GM12878 (cell line): Measurements from ENCODE around the gene ZXDC. TPM values are rescaled to one million over a fixed set of nuclear protein-coding genes. Genes with fewer than 3 reads are reported as not detected.

Experiments used
- ATAC-seq: fragments of 200-7000 bp; cut with Tn5 transposase; 3 replicates; pipeline ENCODE4 v1.9.1; 2020; ENCODE audit warnings: mild to moderate bottlenecking, moderate library complexity
- BruUV-seq: library from RNA; stranded (reverse); fragments of 400-500 nt; replicated peaks from 2 replicates; lab custom pipeline; 2021; lab: Mats Ljungman, UMichigan
- CTCF ChIA-PET: fragments of 300-600 bp; sonication (Branson Sonifier 250); formaldehyde crosslinking; extraction: SDS; loops from one replicate; lab custom pipeline; 2021; ENCODE audit warnings: inconsistent platforms; lab: Yijun Ruan, JAX
- POLR2A ChIA-PET: fragments of 350-600 bp; formaldehyde crosslinking; extraction: SDS; loops from one replicate; lab custom pipeline; 2021; ENCODE audit warnings: inconsistent platforms; lab: Charles Lee
- RAD21 ChIA-PET: fragments of 300-600 bp; sonication (Branson Sonifier 250); formaldehyde crosslinking; loops from one replicate; lab custom pipeline; 2023; ENCODE audit warnings: antibody characterized with exemption; ENCODE audit not compliant: unreplicated experiment; lab: Charles Lee
- SMC1A ChIA-PET: fragments of 300-600 bp; sonication (Branson Sonifier 250); formaldehyde crosslinking; loops from one replicate; lab custom pipeline; 2023; ENCODE audit not compliant: unreplicated experiment, uncharacterized antibody; lab: Charles Lee
- DNase-seq: peaks from one replicate; pipeline ENCODE4 v3.0.0-alpha.2; 2011; ENCODE audit warnings: low read depth, low spot score
- FAIRE-seq: peaks from 3 replicates; lab custom pipeline; 2011; peaks lifted over from hg19 to GRCh38; lab: Jason Lieb, UNC
- H2AFZ ChIP-seq: 2 replicates; pipeline ENCODE4 v1.6.0; 2011; ENCODE audit warnings: low read depth, low read length, control low read depth; ENCODE audit not compliant: control insufficient read depth
- H3K27ac ChIP-seq: 2 replicates; pipeline ENCODE4 v1.5.1; 2011; ENCODE audit warnings: control low read depth; ENCODE audit not compliant: control insufficient read depth, insufficient read depth
- H3K27me3 ChIP-seq, 2 experiments: replicated peaks in 1 of 2; 2 replicates each; pipeline versions ENCODE4 v1.6.0 to v1.6.1; 2011; ENCODE audit warnings: low read length in 1 of 2; ENCODE audit not compliant: control insufficient read depth in 2 of 2, insufficient read depth in 2 of 2
- H3K36me3 ChIP-seq, 2 experiments: 2 replicates each; pipeline ENCODE4 v1.5.1; 2011; ENCODE audit warnings: low read length in 1 of 2; ENCODE audit not compliant: control insufficient read depth in 2 of 2, insufficient read depth in 2 of 2
- H3K4me1 ChIP-seq: 2 replicates; pipeline ENCODE4 v1.6.1; 2011; ENCODE audit warnings: mild to moderate bottlenecking, low read length, moderate library complexity, mixed read lengths; ENCODE audit not compliant: control insufficient read depth, insufficient read depth
- H3K4me2 ChIP-seq: 2 replicates; pipeline ENCODE4 v1.6.0; 2011; ENCODE audit warnings: control low read depth; ENCODE audit not compliant: control insufficient read depth, insufficient read depth
- H3K4me3 ChIP-seq: fragments of 200-600 bp; sonication (generic); 2 replicates; pipeline ENCODE4 v1.5.1; 2016
- H3K79me2 ChIP-seq: 2 replicates; pipeline ENCODE4 v1.6.0; 2011; ENCODE audit warnings: low read length; ENCODE audit not compliant: control insufficient read depth, insufficient read depth
- H3K9ac ChIP-seq: 2 replicates; pipeline ENCODE4 v1.8.0; 2011; ENCODE audit warnings: low read length, control low read depth, mixed read lengths; ENCODE audit not compliant: control insufficient read depth, insufficient read depth
- H3K9me3 ChIP-seq: replicated peaks from 3 replicates; pipeline ENCODE4 v1.5.1; 2011; ENCODE audit warnings: mild to moderate bottlenecking, low read length; ENCODE audit not compliant: control insufficient read depth, insufficient read depth
- H4K20me1 ChIP-seq: 2 replicates; pipeline ENCODE4 v1.6.0; 2011; ENCODE audit not compliant: control insufficient read depth, insufficient read depth
- BHLHE40 ChIP-seq, 2 experiments: fragments of 450-650 bp in 1 of 2; IDR thresholded peaks; 2 replicates each; pipeline ENCODE4 v1.6.1; 2011 to 2017; ENCODE audit warnings: low read depth in 2 of 2, borderline replicate concordance in 1 of 2, improper control_type of control experiment in 1 of 2, low read length in 1 of 2, mild to moderate bottlenecking in 1 of 2
- CREM ChIP-seq: IDR thresholded peaks from 2 replicates; pipeline ENCODE4 v1.6.1; 2014; ENCODE audit warnings: antibody characterized with exemption, low read depth
- EP300 ChIP-seq, 2 experiments: fragments of 150-350 bp in 1 of 2; IDR thresholded peaks; 2 replicates each; pipeline ENCODE4 v1.6.1; 2011 to 2012; ENCODE audit warnings: low read depth in 2 of 2, low read length in 2 of 2, borderline replicate concordance in 1 of 2, improper control_type of control experiment in 1 of 2, inconsistent platforms in 1 of 2; ENCODE audit not compliant: control insufficient read depth in 1 of 2
- FOS ChIP-seq: IDR thresholded peaks from 3 replicates; pipeline ENCODE4 v1.6.1; 2011; ENCODE audit warnings: borderline replicate concordance; ENCODE audit not compliant: insufficient read length; ENCODE audit errors: extremely low read depth
- FOXM1 ChIP-seq: IDR thresholded peaks from 2 replicates; pipeline ENCODE4 v1.6.1; 2012; ENCODE audit warnings: low read depth, mild to moderate bottlenecking, inconsistent platforms, low read length, moderate library complexity
- GATAD2B ChIP-seq: fragments of 450-650 bp; conservative IDR thresholded peaks from 2 replicates; pipeline ENCODE4 v1.6.1; 2017; ENCODE audit warnings: low read depth, mild to moderate bottlenecking, moderate library complexity
- MAX ChIP-seq: IDR thresholded peaks from 2 replicates; pipeline ENCODE4 v1.6.1; 2012; ENCODE audit warnings: low read depth, low read length, improper control_type of control experiment
- MTA2 ChIP-seq: fragments of 450-650 bp; IDR thresholded peaks from 2 replicates; pipeline ENCODE4 v1.6.1; 2016; ENCODE audit warnings: low read depth, mild to moderate bottlenecking, moderate library complexity
- NFYB ChIP-seq: IDR thresholded peaks from 2 replicates; pipeline ENCODE4 v1.6.1; 2011; ENCODE audit warnings: low read depth, mild to moderate bottlenecking, low read length, improper control_type of control experiment, moderate library complexity; ENCODE audit not compliant: insufficient read depth
- NKRF ChIP-seq: fragments of 450-650 bp; conservative IDR thresholded peaks from 2 replicates; pipeline ENCODE4 v1.6.1; 2017; ENCODE audit warnings: mild to moderate bottlenecking, moderate library complexity
- NRF1 ChIP-seq: conservative IDR thresholded peaks from 2 replicates; pipeline ENCODE4 v1.6.1; 2011; ENCODE audit warnings: mild to moderate bottlenecking, low read depth, low read length, improper control_type of control experiment
- PML ChIP-seq: IDR thresholded peaks from 2 replicates; pipeline ENCODE4 v1.6.1; 2012; ENCODE audit warnings: low read length, inconsistent platforms
- RB1 ChIP-seq: fragments of 450-650 bp; formaldehyde crosslinking; IDR thresholded peaks from 2 replicates; pipeline ENCODE4 v1.6.1; 2017; ENCODE audit warnings: mild to moderate bottlenecking, borderline replicate concordance
- SP1 ChIP-seq: IDR thresholded peaks from one replicate; pipeline ENCODE4 v1.6.1; 2011; ENCODE audit warnings: low read depth, low read length
- SUPT20H ChIP-seq: IDR thresholded peaks from 2 replicates; pipeline ENCODE4 v1.6.1; 2011; ENCODE audit warnings: low read depth, mild to moderate bottlenecking, low read length, moderate library complexity, borderline replicate concordance; ENCODE audit not compliant: control insufficient read depth
- YBX1 ChIP-seq: fragments of 450-650 bp; IDR thresholded peaks from 2 replicates; pipeline ENCODE4 v1.6.1; 2016; ENCODE audit warnings: antibody characterized with exemption
- WGBS: methylation state at CpG from one replicate; pipeline ENCODE4 v1.1.6; 2016; ENCODE audit warnings: low lambda C conversion rate; ENCODE audit not compliant: insufficient replicate concordance, insufficient coverage; ENCODE audit errors: missing lambda C conversion rate; 5-methylcytosine and 5-hydroxymethylcytosine counted together
- in situ Hi-C: fragments of 300-500 bp; cut with MboI; formaldehyde crosslinking; loops from 9 replicates; pipeline ENCODE4 v1.14.3; 2018; ENCODE audit warnings: mixed read lengths
- intact Hi-C: fragments of 100-400 bp; cut with micrococcal nuclease; formaldehyde crosslinking; loops from one replicate; pipeline ENCODE4 v1.14.2; 2022; ENCODE audit not compliant: unreplicated experiment
- polyA plus RNA-seq, 11 experiments: library from polyadenylated mRNA; depleted of rRNA in 4 of 11; unstranded in 6 of 11; stranded (reverse) in 5 of 11; fragments of >200 nt; fragmentation: Nextera tagmentation in 4 of 11; fragmentation: Illumina TruSeq in 1 of 11; extraction: Ambion mirVana in 4 of 11; extraction: Trizol in 1 of 11; gene quantifications; 1 replicate in 1 of 11; 2 replicates in 10 of 11; pipeline versions ENCODE4 v1.2.1 to v1.2.3, GENCODE V29; 2011 to 2016; ENCODE audit warnings: inconsistent platforms in 2 of 11, missing spikeins in 2 of 11, low read depth in 1 of 11
- total RNA-seq, 4 experiments: library from RNA; depleted of rRNA in 3 of 4; stranded (reverse); fragments of >200 nt in 3 of 4; fragmentation: Illumina TruSeq in 1 of 4; extraction: Trizol in 1 of 4; gene quantifications; 2 replicates each; pipeline versions ENCODE4 v1.2.1 to v1.2.3, GENCODE V29; 2013 to 2021
- TF ChIP-seq, protein P1 (sequence below): fragments of 150-350 bp; IDR thresholded peaks from 2 replicates; pipeline ENCODE4 v1.6.1; 2014; ENCODE audit warnings: mild to moderate bottlenecking, low read depth, low read length
- TF ChIP-seq, protein P2 (sequence below): IDR thresholded peaks from 2 replicates; pipeline ENCODE4 v1.6.1; 2011; ENCODE audit warnings: low read depth, low read length, improper control_type of control experiment, borderline replicate concordance

ZXDC gene
- total and polyA plus RNA-seq, 10 of the 15 experiments (the other 5 are each of a cell fraction or from before 2014, with no cell fraction given): 0.72 to 15.3 (median 8.5) TPM

GRCh38 chr3:126479642-126480041, 4.0 kb upstream of the ZXDC start:
- H3K4me3 ChIP-seq: no peak overlapping the region
- SMC1A ChIA-PET: no interaction called here
- BruUV-seq: no TSS peak
- RAD21 ChIA-PET: no interaction called here
- no peaks in the 10 kb centered on the region for H3K27me3 ChIP-seq
- FAIRE-seq (no peak), ATAC-seq (no peak)
- H3K9ac ChIP-seq: no peak overlapping the region
- H3K79me2 ChIP-seq: peaks cover 5% of the 10 kb centered on the region
- H3K4me1 ChIP-seq: no peaks in the 10 kb centered on the region
- in situ Hi-C loops: loop anchor here (10.0 kb wide), 1 partner anchor 565 kb away; no protein-coding TSS in a partner anchor
- no peak overlapping the region for H3K27ac ChIP-seq
- TF ChIP-seq, protein P1, sequence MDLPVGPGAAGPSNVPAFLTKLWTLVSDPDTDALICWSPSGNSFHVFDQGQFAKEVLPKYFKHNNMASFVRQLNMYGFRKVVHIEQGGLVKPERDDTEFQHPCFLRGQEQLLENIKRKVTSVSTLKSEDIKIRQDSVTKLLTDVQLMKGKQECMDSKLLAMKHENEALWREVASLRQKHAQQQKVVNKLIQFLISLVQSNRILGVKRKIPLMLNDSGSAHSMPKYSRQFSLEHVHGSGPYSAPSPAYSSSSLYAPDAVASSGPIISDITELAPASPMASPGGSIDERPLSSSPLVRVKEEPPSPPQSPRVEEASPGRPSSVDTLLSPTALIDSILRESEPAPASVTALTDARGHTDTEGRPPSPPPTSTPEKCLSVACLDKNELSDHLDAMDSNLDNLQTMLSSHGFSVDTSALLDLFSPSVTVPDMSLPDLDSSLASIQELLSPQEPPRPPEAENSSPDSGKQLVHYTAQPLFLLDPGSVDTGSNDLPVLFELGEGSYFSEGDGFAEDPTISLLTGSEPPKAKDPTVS: no peak
- TF ChIP-seq PML: no peak
- no peak for TF ChIP-seq SUPT20H
- no peak for TF ChIP-seq RB1
- no peak for TF ChIP-seq NFYB
- TF ChIP-seq NKRF: no peak
- TF ChIP-seq NRF1: no peak
- no peak for TF ChIP-seq EP300 (IDR thresholded peaks at IDR 0.05; ENCODE audit: borderline replicate concordance in 1 of 2, control insufficient read depth in 1 of 2, low read depth in 2 of 2, low read length in 2 of 2)
- TF ChIP-seq BHLHE40 (IDR thresholded peaks at IDR 0.05; ENCODE audit: borderline replicate concordance in 1 of 2, low read depth in 2 of 2, low read length in 1 of 2): no peak
- no peak for TF ChIP-seq FOXM1
- TF ChIP-seq CREM: no peak
- no peak for TF ChIP-seq MAX
- TF ChIP-seq MTA2: no peak
- TF ChIP-seq, protein P2, sequence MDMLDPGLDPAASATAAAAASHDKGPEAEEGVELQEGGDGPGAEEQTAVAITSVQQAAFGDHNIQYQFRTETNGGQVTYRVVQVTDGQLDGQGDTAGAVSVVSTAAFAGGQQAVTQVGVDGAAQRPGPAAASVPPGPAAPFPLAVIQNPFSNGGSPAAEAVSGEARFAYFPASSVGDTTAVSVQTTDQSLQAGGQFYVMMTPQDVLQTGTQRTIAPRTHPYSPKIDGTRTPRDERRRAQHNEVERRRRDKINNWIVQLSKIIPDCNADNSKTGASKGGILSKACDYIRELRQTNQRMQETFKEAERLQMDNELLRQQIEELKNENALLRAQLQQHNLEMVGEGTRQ: no peak
- no peak for TF ChIP-seq YBX1
- no peak for TF ChIP-seq FOS
- no peak for TF ChIP-seq SP1
- no peak for TF ChIP-seq GATAD2B
- TF ChIP-seq, all 136 proteins: peak for 0
- no peak overlapping the region for H2AFZ ChIP-seq
- H3K36me3 ChIP-seq: no peaks in the 10 kb centered on the region
- POLR2A ChIA-PET: no interaction called here
- no peaks in the 10 kb centered on the region for H4K20me1 ChIP-seq
- H3K4me2 ChIP-seq: no peak overlapping the region
- intact Hi-C loops: loop anchor here (10.0 kb wide), 1 partner anchor 235 kb away; no protein-coding TSS in a partner anchor
- 0% methylated on average over 1 of the region's 1 CpG for WGBS
- CTCF ChIA-PET: no interaction called here
- H3K9me3 ChIP-seq: no peaks in the 10 kb centered on the region
- no peak for DNase-seq
